ENCODE measurements around the gene COPZ2.

GRCh38 chr17:48055531-48056245 is 18.1 kb upstream of the COPZ2 start:
- no peak for TF ChIP-seq CTCF (conservative IDR thresholded peaks at IDR 0.05; ENCODE audit: low read depth, low read length)
- TF ChIP-seq EZH2 (IDR thresholded peaks at IDR 0.05; ENCODE audit: low read length, unreplicated experiment), result no peak
- no peak for TF ChIP-seq EZH2phosphoT487 (IDR thresholded peaks at IDR 0.05; ENCODE audit: borderline replicate concordance, low read length)
